Activated T-cell treated with anti-CD3 and anti-CD28 coated beads, Interleukin-2, amount 50 U/mL, for 24 hours (primary cell): Measurements from ENCODE around the gene HDAC9.

ENCODE experiments used
- DNase-seq: peaks from one replicate; pipeline ENCODE4 v3.0.0-alpha.2; 2020
- H3K27ac Mint-ChIP-seq: 2 replicates; pipeline ENCODE4 v1.8.0; 2020; ENCODE audit warnings: mild to moderate bottlenecking, mixed read lengths
- H3K27me3 Mint-ChIP-seq: 2 replicates; pipeline ENCODE4 v1.8.0; 2020; ENCODE audit warnings: mixed read lengths
- H3K36me3 Mint-ChIP-seq: 2 replicates; pipeline ENCODE4 v1.8.0; 2020; ENCODE audit warnings: low read depth, mixed read lengths
- H3K4me1 Mint-ChIP-seq: 2 replicates; pipeline ENCODE4 v1.8.0; 2020; ENCODE audit warnings: low read depth, mixed read lengths
- H3K4me3 Mint-ChIP-seq: 2 replicates; pipeline ENCODE4 v1.8.0; 2020; ENCODE audit warnings: mild to moderate bottlenecking, moderate library complexity, mixed read lengths
- H3K9me3 Mint-ChIP-seq: 2 replicates; pipeline ENCODE4 v1.8.0; 2020; ENCODE audit warnings: mixed read lengths

Gene HDAC9

DNA sequence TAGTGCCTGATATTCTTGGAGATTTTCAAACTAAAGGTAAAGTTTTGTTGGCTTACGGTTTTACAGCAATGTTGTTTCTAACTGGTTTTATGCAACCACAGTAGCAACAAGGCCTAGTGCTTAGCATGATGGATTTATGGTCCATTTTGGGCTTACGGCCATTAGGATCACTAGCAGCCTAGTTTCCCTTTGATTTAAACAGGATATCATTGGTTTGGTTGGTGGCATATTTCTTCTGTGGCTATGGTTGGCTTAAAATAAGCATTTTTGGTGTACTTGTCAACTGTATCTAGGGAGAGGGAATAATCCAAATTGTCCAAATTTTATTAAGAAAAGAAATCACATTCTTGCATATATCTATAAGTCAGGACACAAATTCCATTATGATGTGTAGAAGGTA lies 194.0 kb downstream of the HDAC9 start:
- DNase-seq, result no peak
- H3K4me1 Mint-ChIP-seq, result no peaks in the 10 kb centered on the region
- no peaks in the 10 kb centered on the region for H3K36me3 Mint-ChIP-seq
- H3K27me3 Mint-ChIP-seq, result no peaks in the 10 kb centered on the region
- no peak overlapping the region for H3K4me3 Mint-ChIP-seq
- H3K9me3 Mint-ChIP-seq, result no peaks in the 10 kb centered on the region
- no peak overlapping the region for H3K27ac Mint-ChIP-seq

DNA sequence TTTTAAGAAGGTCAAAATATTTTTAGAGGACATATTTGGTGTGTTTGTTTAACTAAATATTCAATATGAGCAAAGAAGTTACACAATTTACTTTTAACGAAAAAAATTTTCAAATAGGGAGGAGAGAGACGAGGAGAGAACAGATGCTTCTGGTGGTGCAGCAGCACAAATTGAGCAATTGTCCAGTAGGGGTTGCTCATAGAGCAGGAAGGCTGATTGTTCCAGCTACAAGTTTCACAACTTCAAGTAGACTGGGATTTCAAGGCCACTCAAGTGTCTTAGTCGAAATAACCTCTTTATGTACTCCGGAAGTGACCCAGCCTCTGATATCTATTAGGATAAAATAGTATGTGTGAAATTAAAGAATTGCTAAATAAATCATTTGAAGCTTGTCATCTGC lies 197.9 kb downstream of the HDAC9 start:
- Mint-ChIP-seq H3K4me1 (no peaks in the 10 kb centered on the region), H3K27me3 (no peaks in the 10 kb centered on the region), H3K27ac (no peak overlapping the region), H3K4me3 (no peak overlapping the region), H3K36me3 (no peaks in the 10 kb centered on the region), H3K9me3 (no peaks in the 10 kb centered on the region)
- DNase-seq, result no peak

DNA sequence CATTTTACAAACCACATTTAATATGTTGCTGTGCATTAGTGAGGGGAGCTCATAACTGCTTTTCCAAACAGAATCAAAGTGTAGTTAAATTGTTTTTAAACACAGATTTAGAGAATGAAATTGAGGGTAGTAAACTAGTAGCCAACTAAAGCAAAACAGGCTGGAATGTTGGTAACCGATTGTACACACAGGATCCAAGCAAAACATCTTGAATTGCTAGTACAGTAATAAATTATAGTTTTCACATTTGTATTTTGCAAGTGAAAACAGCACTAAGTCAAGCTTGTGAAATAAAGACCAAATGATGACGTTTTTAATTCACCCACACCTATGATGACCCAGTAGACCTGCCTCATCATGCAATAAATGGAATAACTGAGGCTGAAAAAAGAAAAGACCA lies 198.3 kb downstream of the HDAC9 start:
- no peak for DNase-seq
- Mint-ChIP-seq H3K9me3 (no peaks in the 10 kb centered on the region), H3K4me1 (no peaks in the 10 kb centered on the region), H3K27me3 (no peaks in the 10 kb centered on the region), H3K36me3 (no peaks in the 10 kb centered on the region), H3K4me3 (no peak overlapping the region), H3K27ac (no peak overlapping the region)

DNA sequence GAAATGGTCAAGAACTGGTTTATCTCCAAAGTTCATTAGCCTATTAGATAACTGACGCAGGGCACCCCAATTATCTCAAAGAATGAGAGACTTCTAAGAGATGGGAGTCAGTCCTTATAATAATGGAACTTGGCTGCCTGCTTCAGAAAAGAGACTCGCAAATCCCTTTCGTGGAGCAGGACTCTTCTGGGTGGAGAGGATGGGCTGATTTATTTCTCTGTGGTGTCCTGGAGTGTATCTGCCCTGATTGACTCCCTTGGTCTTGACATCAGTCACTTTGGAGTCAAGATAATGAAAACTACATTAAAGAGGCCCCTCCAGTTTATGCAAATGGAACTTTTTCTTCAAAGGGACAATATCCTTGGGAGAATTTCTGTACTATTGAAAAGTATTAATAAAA lies 198.9 kb downstream of the HDAC9 start:
- DNase-seq, result no peak
- Mint-ChIP-seq H3K27ac (no peak overlapping the region), H3K27me3 (no peaks in the 10 kb centered on the region), H3K4me1 (no peaks in the 10 kb centered on the region), H3K9me3 (no peaks in the 10 kb centered on the region), H3K4me3 (no peak overlapping the region), H3K36me3 (no peaks in the 10 kb centered on the region)

DNA sequence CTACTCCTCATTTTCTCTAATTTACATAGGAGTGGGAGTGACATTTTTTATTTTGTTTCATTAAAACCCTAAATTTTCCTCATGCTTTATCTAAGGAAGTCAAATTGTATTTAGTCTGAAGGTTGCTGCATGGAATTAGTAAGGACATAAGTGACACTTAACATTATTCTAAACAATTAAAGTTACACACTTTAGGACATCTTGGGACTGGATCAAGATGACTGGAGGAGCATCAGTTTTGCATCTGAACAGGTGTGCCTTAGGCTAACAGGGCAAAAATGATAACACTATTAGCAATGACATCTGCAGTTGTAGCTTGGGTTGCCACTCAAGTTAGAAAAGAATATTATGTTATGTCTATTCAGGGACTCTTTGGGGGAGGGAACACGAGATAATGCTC lies 199.4 kb downstream of the HDAC9 start:
- Mint-ChIP-seq H3K27me3 (no peaks in the 10 kb centered on the region), H3K9me3 (no peaks in the 10 kb centered on the region), H3K4me3 (no peak overlapping the region), H3K36me3 (no peaks in the 10 kb centered on the region), H3K27ac (no peak overlapping the region), H3K4me1 (no peaks in the 10 kb centered on the region)
- DNase-seq, result no peak

DNA sequence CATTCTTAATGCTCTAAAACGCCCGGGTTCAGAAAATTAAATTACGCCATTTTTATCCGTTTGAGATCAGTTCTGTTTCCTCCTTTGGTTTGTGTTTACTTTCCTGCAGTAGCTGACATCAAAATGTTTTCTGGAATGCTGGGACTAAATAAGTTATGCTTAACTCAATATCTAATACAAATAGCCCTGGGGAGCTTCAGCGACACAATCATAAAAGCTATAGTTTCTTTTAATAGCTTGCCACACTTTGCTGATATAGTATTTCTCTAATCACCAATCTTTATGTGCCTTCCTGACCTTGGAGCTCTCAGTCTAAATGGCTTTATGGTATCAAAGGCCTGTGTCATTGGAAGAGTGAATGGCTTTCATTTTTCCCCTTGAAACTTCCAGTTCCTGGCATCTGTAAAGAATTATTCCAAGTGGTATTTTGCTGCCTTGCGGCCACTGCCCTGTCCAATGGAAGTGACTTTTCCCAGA lies 202.7 kb downstream of the HDAC9 start:
- no peak for DNase-seq
- H3K27me3 Mint-ChIP-seq, result no peaks in the 10 kb centered on the region
- no peaks in the 10 kb centered on the region for H3K36me3 Mint-ChIP-seq
- no peaks in the 10 kb centered on the region for H3K9me3 Mint-ChIP-seq
- no peak overlapping the region for H3K4me3 Mint-ChIP-seq
- H3K27ac Mint-ChIP-seq, result no peak overlapping the region
- no peaks in the 10 kb centered on the region for H3K4me1 Mint-ChIP-seq

DNA sequence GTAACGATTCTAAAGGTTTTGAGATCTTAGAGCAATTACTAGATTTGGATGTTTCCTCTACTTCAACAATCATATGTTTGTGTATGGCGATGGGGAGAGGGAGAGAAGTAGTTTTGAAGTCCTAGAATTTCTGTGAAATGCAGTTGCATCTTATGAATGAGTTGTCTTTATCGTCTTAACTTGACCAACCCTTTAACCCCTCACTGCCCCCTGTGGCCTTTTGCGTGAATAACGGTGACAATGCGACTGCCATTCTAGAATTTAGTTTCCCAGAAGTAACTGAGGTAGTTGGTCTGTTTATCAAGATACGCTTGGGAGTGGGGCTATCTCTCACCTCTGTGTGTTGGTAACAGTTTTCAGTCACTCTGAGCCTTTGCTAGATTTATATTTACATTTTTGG lies 204.6 kb downstream of the HDAC9 start:
- Mint-ChIP-seq H3K36me3 (no peaks in the 10 kb centered on the region), H3K27ac (no peak overlapping the region), H3K4me1 (no peaks in the 10 kb centered on the region), H3K27me3 (no peaks in the 10 kb centered on the region), H3K9me3 (no peaks in the 10 kb centered on the region), H3K4me3 (no peak overlapping the region)
- no peak for DNase-seq

DNA sequence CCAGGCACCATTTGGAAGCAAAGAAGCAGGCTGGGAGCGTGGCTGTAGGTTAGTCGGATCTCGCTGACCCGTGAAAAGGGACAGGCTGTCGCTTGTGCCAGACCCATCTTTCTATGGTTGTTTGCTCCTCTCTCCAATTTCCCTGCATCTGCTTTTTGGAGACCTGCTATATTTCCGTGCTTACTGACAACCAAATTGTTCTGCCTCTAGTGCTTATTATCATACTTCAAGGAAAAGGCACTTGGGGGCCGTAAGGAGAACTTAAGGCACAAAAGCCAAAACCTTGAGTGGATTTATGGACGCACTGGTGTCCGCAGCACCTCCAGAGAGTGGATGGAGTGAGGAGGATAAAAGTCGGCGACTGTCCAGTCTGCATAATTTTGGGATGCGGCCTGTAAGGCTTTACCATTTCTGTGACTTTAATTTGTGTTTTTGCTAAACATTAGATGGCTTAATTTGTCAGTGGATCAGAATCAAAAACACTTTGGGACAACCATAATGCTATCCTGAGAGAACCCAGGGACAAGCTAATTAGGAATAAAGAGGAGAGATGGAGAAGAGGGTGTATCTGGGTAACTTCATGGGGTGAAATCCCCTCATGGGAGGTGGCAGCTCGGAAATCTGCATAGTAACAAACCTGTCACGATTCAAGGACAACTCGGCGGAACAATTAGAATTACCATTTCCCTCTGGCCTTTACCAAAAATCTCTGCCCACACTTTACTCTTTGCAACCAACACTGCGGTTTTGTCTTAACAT lies 206.7 kb downstream of the HDAC9 start:
- Mint-ChIP-seq H3K27ac (no peak overlapping the region), H3K36me3 (no peaks in the 10 kb centered on the region), H3K4me3 (no peak overlapping the region), H3K4me1 (no peaks in the 10 kb centered on the region), H3K27me3 (no peaks in the 10 kb centered on the region), H3K9me3 (no peaks in the 10 kb centered on the region)
- DNase-seq, result no peak

DNA sequence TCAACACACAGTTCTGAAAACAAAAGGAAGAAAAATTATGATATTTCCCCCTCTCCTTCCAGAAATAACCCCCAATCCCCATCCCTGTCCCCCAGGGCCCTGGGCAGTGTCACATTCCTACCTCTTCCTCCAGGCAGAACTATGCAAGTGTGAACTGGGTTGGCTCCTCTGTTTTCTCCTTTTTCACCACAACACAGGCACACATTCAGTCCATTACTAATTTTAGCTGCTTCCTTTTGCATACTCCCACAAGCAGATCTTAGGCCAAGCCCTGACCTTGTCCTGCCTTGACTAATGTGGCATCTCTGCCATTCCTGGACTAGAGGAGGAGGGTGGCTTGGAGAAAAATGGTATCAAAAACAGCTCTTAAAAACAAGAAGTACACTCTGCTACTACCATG lies 208.1 kb downstream of the HDAC9 start:
- Mint-ChIP-seq H3K27me3 (no peaks in the 10 kb centered on the region), H3K27ac (no peak overlapping the region), H3K4me1 (no peaks in the 10 kb centered on the region)

DNA sequence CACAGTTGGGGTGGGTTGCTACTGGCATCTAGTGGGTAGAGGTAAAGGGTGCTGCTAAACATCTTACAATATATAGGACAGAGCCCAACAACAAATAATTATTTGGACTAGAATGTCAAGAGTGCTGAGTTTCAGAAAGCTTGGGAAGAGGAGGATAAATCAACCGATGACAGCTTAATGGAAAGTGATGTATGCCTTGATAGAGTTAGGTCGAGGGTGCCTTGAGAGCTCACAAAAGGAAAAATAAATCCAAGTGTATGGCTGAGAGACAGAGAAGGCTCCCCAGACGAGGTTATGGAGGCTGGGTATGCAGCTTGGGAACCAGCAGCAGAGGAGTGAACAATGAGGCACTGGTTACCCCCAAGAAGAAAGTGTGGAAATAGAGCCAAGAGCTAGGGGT lies 211.1 kb downstream of the HDAC9 start:
- H3K27me3 Mint-ChIP-seq, result no peaks in the 10 kb centered on the region
- no peaks in the 10 kb centered on the region for H3K36me3 Mint-ChIP-seq
- no peak overlapping the region for H3K4me3 Mint-ChIP-seq
- no peak for DNase-seq
- H3K4me1 Mint-ChIP-seq, result no peaks in the 10 kb centered on the region
- no peak overlapping the region for H3K27ac Mint-ChIP-seq
- H3K9me3 Mint-ChIP-seq, result no peaks in the 10 kb centered on the region

More for the DNA sequence above, 208.1 kb downstream of the HDAC9 start:
- no peak for DNase-seq
- H3K9me3 Mint-ChIP-seq, result no peaks in the 10 kb centered on the region
- no peak overlapping the region for H3K4me3 Mint-ChIP-seq
- H3K36me3 Mint-ChIP-seq, result no peaks in the 10 kb centered on the region

DNA sequence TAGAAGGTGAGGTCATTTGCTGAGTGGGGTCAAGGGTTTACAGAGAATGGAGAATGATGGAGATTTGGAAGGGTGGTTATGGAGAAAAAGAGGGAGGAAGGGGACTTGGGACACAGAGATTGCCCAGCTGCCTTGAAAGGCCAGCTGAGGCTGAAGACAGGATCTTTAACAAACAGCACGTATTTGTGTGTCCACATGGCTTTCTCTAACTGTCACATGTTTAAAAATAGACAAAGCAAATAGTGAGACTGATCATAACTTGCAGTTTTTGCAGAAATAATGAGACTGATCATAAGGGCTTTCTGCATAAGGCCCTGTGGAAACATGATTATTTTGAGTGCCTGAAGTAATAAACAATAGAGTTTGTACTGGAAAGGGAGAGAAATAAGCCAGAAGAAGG lies 212.7 kb downstream of the HDAC9 start:
- Mint-ChIP-seq H3K4me3 (no peak overlapping the region), H3K9me3 (no peaks in the 10 kb centered on the region), H3K27me3 (no peaks in the 10 kb centered on the region), H3K4me1 (no peaks in the 10 kb centered on the region), H3K27ac (no peak overlapping the region), H3K36me3 (no peaks in the 10 kb centered on the region)
- no peak for DNase-seq

DNA sequence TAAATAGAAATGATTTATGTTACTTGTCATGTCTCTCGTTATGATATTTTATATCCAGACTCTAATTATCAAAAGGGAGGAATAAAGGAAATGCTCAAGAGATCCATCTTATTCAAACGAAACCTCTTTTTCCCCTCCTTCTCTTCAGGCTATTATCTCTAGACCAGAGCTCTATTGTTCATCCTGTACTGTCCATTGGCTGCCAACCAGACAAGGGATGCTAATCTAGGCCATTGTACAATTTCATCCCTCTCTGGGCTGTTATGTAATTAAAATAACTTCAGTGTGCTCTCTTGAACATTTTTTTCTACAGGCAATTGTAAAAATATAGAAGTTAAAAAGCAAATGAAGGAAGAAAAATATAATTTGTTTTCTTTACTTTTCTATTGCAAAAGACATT lies 220.4 kb downstream of the HDAC9 start:
- no peak overlapping the region for H3K4me3 Mint-ChIP-seq
- DNase-seq, result no peak
- no peaks in the 10 kb centered on the region for H3K9me3 Mint-ChIP-seq
- H3K4me1 Mint-ChIP-seq, result no peaks in the 10 kb centered on the region
- H3K27ac Mint-ChIP-seq, result no peak overlapping the region
- H3K27me3 Mint-ChIP-seq, result no peaks in the 10 kb centered on the region
- no peaks in the 10 kb centered on the region for H3K36me3 Mint-ChIP-seq

DNA sequence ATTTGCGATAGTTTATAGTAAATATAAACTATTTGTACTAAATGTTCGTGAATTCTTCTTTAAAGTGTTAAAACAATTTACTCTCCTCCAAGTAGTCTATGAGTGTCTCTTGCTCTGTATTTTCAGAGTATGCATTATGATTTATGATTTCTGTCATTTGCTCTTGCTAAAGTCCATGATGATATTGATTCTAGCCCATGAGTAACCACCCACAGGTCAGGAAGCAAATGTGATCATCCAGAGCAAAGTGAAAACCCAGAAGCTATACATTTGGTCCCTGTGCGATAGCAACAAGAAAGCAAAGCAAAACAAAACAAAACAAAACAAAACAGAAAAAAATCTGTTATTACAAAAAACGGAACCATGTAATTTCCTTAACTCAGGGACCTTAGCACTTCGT lies 225.9 kb downstream of the HDAC9 start:
- H3K4me3 Mint-ChIP-seq, result no peak overlapping the region
- no peak for DNase-seq
- H3K36me3 Mint-ChIP-seq, result no peaks in the 10 kb centered on the region
- H3K4me1 Mint-ChIP-seq, result no peaks in the 10 kb centered on the region
- H3K27ac Mint-ChIP-seq, result no peak overlapping the region
- no peaks in the 10 kb centered on the region for H3K27me3 Mint-ChIP-seq
- no peaks in the 10 kb centered on the region for H3K9me3 Mint-ChIP-seq

DNA sequence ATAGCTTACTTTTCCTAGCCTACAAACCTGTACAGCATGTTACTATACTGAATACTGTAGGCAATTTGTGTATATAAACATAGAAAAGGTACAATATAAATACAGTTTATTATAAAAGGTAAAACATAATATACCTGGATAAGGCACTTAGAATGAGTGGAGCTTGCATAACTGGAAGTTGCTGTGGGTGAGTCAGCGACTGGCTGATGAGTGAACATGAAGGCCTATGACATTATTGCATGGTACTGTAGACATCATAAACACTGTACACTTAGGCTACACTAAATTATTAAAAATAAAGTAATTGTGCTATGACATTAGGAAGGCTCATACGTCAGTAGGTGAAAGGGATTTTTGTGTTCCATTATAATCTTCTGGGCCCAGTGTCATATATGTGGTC lies 228.8 kb downstream of the HDAC9 start:
- no peak overlapping the region for H3K4me3 Mint-ChIP-seq
- no peaks in the 10 kb centered on the region for H3K36me3 Mint-ChIP-seq
- H3K4me1 Mint-ChIP-seq, result no peaks in the 10 kb centered on the region
- DNase-seq, result no peak
- H3K27ac Mint-ChIP-seq, result no peak overlapping the region
- no peaks in the 10 kb centered on the region for H3K9me3 Mint-ChIP-seq
- no peaks in the 10 kb centered on the region for H3K27me3 Mint-ChIP-seq

DNA sequence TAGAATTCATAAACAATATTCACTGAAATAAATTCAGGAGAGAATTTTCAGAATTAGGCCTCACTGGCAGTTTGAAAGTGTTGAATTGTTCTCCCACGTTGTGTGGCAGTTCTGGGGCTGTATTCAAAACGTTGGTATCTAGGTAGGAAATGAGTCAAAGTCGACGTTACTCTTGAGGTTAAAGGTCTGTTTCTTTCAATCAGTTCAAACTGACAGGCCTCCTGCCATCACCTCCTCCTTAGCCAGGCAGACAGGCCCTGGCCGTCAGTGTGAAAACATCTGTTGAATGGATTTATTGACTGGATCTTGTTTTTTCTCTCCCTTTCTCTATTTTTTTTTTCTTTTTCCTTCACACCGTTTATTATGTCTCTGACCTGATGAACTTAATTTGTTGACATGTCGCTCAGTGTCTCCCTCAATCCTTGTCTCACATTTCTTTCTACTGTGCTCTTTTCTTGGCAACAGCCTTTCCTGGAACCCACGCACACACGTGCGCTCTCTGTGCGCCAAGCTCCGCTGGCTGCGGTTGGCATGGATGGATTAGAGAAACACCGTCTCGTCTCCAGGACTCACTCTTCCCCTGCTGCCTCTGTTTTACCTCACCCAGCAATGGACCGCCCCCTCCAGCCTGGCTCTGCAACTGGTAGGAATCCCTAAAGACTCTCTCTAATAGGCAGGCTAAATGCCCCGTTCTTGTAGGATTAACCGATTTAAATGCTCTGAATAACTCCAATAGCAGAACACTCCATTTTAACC lies 231.7 kb downstream of the HDAC9 start:
- Mint-ChIP-seq H3K36me3 (no peaks in the 10 kb centered on the region), H3K27ac (no peak overlapping the region), H3K4me1 (no peaks in the 10 kb centered on the region), H3K9me3 (no peaks in the 10 kb centered on the region), H3K27me3 (no peaks in the 10 kb centered on the region), H3K4me3 (no peak overlapping the region)
- DNase-seq, result no peak
